H1 (cell line): ENCODE results near the gene COPS6. TPM values are rescaled to one million over a fixed set of nuclear protein-coding genes. Genes with fewer than 3 reads are reported as not detected.

Experiments
- CTCF ChIA-PET: fragments of 300-600 bp; sonication (Branson Sonifier 250); formaldehyde crosslinking; loops from one replicate; lab custom pipeline; 2021; ENCODE audit not compliant: partially characterized antibody; lab: Charles Lee
- POLR2A ChIA-PET: fragments of 300-600 bp; sonication (Branson Sonifier 250); formaldehyde crosslinking; loops from one replicate; lab custom pipeline; 2021; ENCODE audit warnings: inconsistent platforms; ENCODE audit not compliant: partially characterized antibody; lab: Charles Lee
- DNase-seq, 2 experiments: peaks; one replicate each; pipeline versions ENCODE4 v3.0.0 to v3.0.0-alpha.2; 2010 to 2022; ENCODE audit warnings: low spot score in 2 of 2, low read depth in 1 of 2, mixed read lengths in 1 of 2
- FAIRE-seq: peaks from 2 replicates; lab custom pipeline; 2011; peaks lifted over from hg19 to GRCh38; lab: Jason Lieb, UNC
- H2AFZ ChIP-seq: 2 replicates; pipeline ENCODE4 v1.8.1; 2012; ENCODE audit warnings: low read length, inconsistent platforms
- H2AK5ac ChIP-seq: 2 replicates; pipeline ENCODE4 v1.6.1; 2013; ENCODE audit warnings: low read depth, low read length
- H2BK120ac ChIP-seq: replicated peaks from 2 replicates; pipeline ENCODE3; 2013; ENCODE audit warnings: low read depth, low read length, inconsistent platforms
- H2BK12ac ChIP-seq: 2 replicates; pipeline ENCODE4 v1.6.1; 2013; ENCODE audit warnings: low read depth, low read length
- H2BK15ac ChIP-seq: 2 replicates; pipeline ENCODE4 v1.6.1; 2013; ENCODE audit warnings: low read length
- H2BK20ac ChIP-seq: 2 replicates; pipeline ENCODE4 v1.6.1; 2013; ENCODE audit warnings: low read length
- H2BK5ac ChIP-seq: 2 replicates; pipeline ENCODE4 v1.6.1; 2013; ENCODE audit warnings: low read depth, low read length
- H3K14ac ChIP-seq: 2 replicates; pipeline ENCODE4 v1.6.1; 2013; ENCODE audit warnings: inconsistent platforms; ENCODE audit not compliant: insufficient read length
- H3K18ac ChIP-seq: 2 replicates; pipeline ENCODE4 v1.6.1; 2013; ENCODE audit warnings: low read length; ENCODE audit errors: extremely low read depth
- H3K23ac ChIP-seq: 2 replicates; pipeline ENCODE4 v1.6.1; 2013; ENCODE audit warnings: inconsistent platforms; ENCODE audit not compliant: insufficient read length
- H3K23me2 ChIP-seq: 2 replicates; pipeline ENCODE4 v1.6.1; 2013; ENCODE audit warnings: low read depth, low read length
- H3K27ac ChIP-seq: 2 replicates; pipeline ENCODE4 v1.6.1; 2011; ENCODE audit warnings: low read depth, low read length, inconsistent platforms
- H3K27me3 ChIP-seq, 4 experiments: replicated peaks in 1 of 4; 1 replicate in 1 of 4; 2 replicates in 3 of 4; pipeline versions ENCODE4 v1.6.1 to v1.8.1; 2011 to 2013; ENCODE audit warnings: low read length in 3 of 4, mild to moderate bottlenecking in 3 of 4, inconsistent platforms in 2 of 4, mixed read lengths in 2 of 4, moderate library complexity in 1 of 4; ENCODE audit not compliant: control insufficient read depth in 3 of 4, insufficient read depth in 3 of 4; ENCODE audit errors: extremely low read depth in 1 of 4
- H3K36me3 ChIP-seq, 4 experiments: 2 replicates each; pipeline versions ENCODE4 v1.6.1 to v1.8.1; 2011 to 2013; ENCODE audit warnings: mild to moderate bottlenecking in 4 of 4, low read length in 3 of 4, moderate library complexity in 2 of 4, control low read depth in 1 of 4, inconsistent platforms in 1 of 4; ENCODE audit not compliant: insufficient read depth in 4 of 4, control insufficient read depth in 2 of 4
- H3K4ac ChIP-seq: replicated peaks from 2 replicates; pipeline ENCODE3; 2013; ENCODE audit warnings: low read length, low read depth, mixed read lengths, inconsistent platforms; ENCODE audit not compliant: insufficient read length
- H3K4me1 ChIP-seq, 4 experiments: replicated peaks in 1 of 4; 1 replicate in 1 of 4; 2 replicates in 3 of 4; pipeline versions ENCODE4 v1.6.1 to v1.8.1; 2011 to 2013; ENCODE audit warnings: low read length in 3 of 4, inconsistent platforms in 2 of 4, mixed read lengths in 1 of 4; ENCODE audit not compliant: insufficient read depth in 4 of 4, control insufficient read depth in 3 of 4
- H3K4me2 ChIP-seq, 2 experiments: 2 replicates each; pipeline versions ENCODE4 v1.6.1 to v1.8.1; 2011 to 2013; ENCODE audit warnings: low read depth in 2 of 2, low read length in 2 of 2, control low read depth in 1 of 2, inconsistent platforms in 1 of 2, mild to moderate bottlenecking in 1 of 2; ENCODE audit not compliant: insufficient read depth in 1 of 2
- H3K4me3 ChIP-seq, 4 experiments: fragments of 200-600, 300-600 bp in 1 of 4; sonication (generic), shearing (Covaris generic), sonication (Bioruptor Twin) in 1 of 4; 2 replicates each; pipeline versions ENCODE4 v1.5.1 to v1.8.1; 2011 to 2016; ENCODE audit warnings: low read length in 4 of 4, low read depth in 3 of 4, control low read depth in 2 of 4, inconsistent platforms in 2 of 4, mild to moderate bottlenecking in 2 of 4, mixed read lengths in 1 of 4, moderate library complexity in 1 of 4; ENCODE audit not compliant: insufficient read depth in 2 of 4; ENCODE audit errors: extremely low read depth in 1 of 4
- H3K56ac ChIP-seq: replicated peaks from 2 replicates; pipeline ENCODE3; 2013; ENCODE audit warnings: low read depth, mild to moderate bottlenecking, mixed read lengths, low read length, inconsistent platforms; ENCODE audit not compliant: insufficient read length
- H3K79me1 ChIP-seq: 2 replicates; pipeline ENCODE4 v1.6.1; 2013; ENCODE audit warnings: low read depth, low read length, control low read depth
- H3K79me2 ChIP-seq, 2 experiments: 2 replicates each; pipeline versions ENCODE4 v1.6.1 to v1.8.1; 2012 to 2013; ENCODE audit warnings: low read length in 2 of 2, mild to moderate bottlenecking in 2 of 2, inconsistent platforms in 1 of 2; ENCODE audit not compliant: insufficient read depth in 2 of 2, control insufficient read depth in 1 of 2
- H3K9ac ChIP-seq, 4 experiments: replicated peaks in 1 of 4; 1 replicate in 1 of 4; 2 replicates in 3 of 4; pipeline versions ENCODE4 v1.6.1 to v1.8.1; 2011 to 2013; ENCODE audit warnings: low read depth in 3 of 4, low read length in 3 of 4, control low read depth in 2 of 4, mild to moderate bottlenecking in 2 of 4, moderate library complexity in 2 of 4, inconsistent platforms in 1 of 4; ENCODE audit errors: extremely low read depth in 1 of 4
- H3K9me3 ChIP-seq, 2 experiments: 2 replicates each; pipeline versions ENCODE4 v1.6.1 to v1.8.1; 2012 to 2013; ENCODE audit warnings: mild to moderate bottlenecking in 2 of 2, moderate library complexity in 2 of 2, control low read depth in 1 of 2, inconsistent platforms in 1 of 2, low read depth in 1 of 2, low read length in 1 of 2, mixed read lengths in 1 of 2; ENCODE audit not compliant: insufficient read depth in 2 of 2
- H4K20me1 ChIP-seq, 2 experiments: replicated peaks in 1 of 2; 2 replicates each; pipeline versions ENCODE3 to v1.8.1; 2011 to 2013; ENCODE audit warnings: inconsistent platforms in 2 of 2, low read length in 2 of 2, mild to moderate bottlenecking in 1 of 2; ENCODE audit not compliant: insufficient read depth in 2 of 2, control insufficient read depth in 1 of 2
- H4K5ac ChIP-seq: 2 replicates; pipeline ENCODE4 v1.6.1; 2013; ENCODE audit warnings: low read length, low read depth, mixed read lengths, inconsistent platforms; ENCODE audit not compliant: insufficient read length
- H4K8ac ChIP-seq: 2 replicates; pipeline ENCODE4 v1.8.0; 2013; ENCODE audit warnings: mild to moderate bottlenecking, moderate library complexity, low read length, inconsistent platforms; ENCODE audit not compliant: insufficient read depth; ENCODE audit errors: extremely low read depth
- H4K91ac ChIP-seq: replicated peaks from 2 replicates; pipeline ENCODE3; 2013; ENCODE audit warnings: low read length, mixed read lengths, inconsistent platforms; ENCODE audit not compliant: insufficient read length
- BACH1 ChIP-seq: IDR thresholded peaks from 2 replicates; pipeline ENCODE4 v1.6.1; 2012; ENCODE audit warnings: low read length, improper control_type of control experiment
- BCL11A ChIP-seq, 2 experiments: IDR thresholded peaks; one replicate each; pipeline ENCODE4 v1.6.1; 2011; ENCODE audit warnings: low read depth in 2 of 2, low read length in 2 of 2, mild to moderate bottlenecking in 2 of 2
- BRCA1 ChIP-seq: IDR thresholded peaks from 2 replicates; pipeline ENCODE4 v1.6.1; 2012; ENCODE audit warnings: low read depth, low read length, improper control_type of control experiment
- CHD1 ChIP-seq: IDR thresholded peaks from 2 replicates; pipeline ENCODE4 v1.6.1; 2012; ENCODE audit warnings: low read depth, low read length, improper control_type of control experiment
- CHD2 ChIP-seq: IDR thresholded peaks from 2 replicates; pipeline ENCODE4 v1.6.1; 2012; ENCODE audit warnings: low read length, improper control_type of control experiment
- HDAC6 ChIP-seq: IDR thresholded peaks from one replicate; pipeline ENCODE4 v1.7.1; 2012; ENCODE audit warnings: low read depth, mild to moderate bottlenecking, inconsistent platforms, low read length, moderate library complexity
- POLR2AphosphoS5 ChIP-seq: IDR thresholded peaks from 2 replicates; pipeline ENCODE4 v1.6.1; 2011; ENCODE audit warnings: low read depth, low read length
- RXRA ChIP-seq: IDR thresholded peaks from 2 replicates; pipeline ENCODE4 v1.6.1; 2011; ENCODE audit warnings: low read depth, mild to moderate bottlenecking, low read length, moderate library complexity; ENCODE audit not compliant: insufficient read depth
- SP4 ChIP-seq: IDR thresholded peaks from 2 replicates; pipeline ENCODE4 v1.6.1; 2012; ENCODE audit warnings: low read length, inconsistent platforms
- WGBS, 2 experiments: shearing (Covaris generic) in 1 of 2; methylation state at CpG; one replicate each; pipeline versions ENCODE4 v1.1.6 to v1.1.7; 2013 to 2015; ENCODE audit warnings: low lambda C conversion rate in 2 of 2, mixed read lengths in 2 of 2, inconsistent platforms in 1 of 2, low coverage in 1 of 2, missing lambda C conversion rate in 1 of 2; ENCODE audit not compliant: insufficient replicate concordance in 2 of 2, insufficient coverage in 1 of 2, insufficient read length in 1 of 2; ENCODE audit errors: extremely low coverage in 1 of 2, missing lambda C conversion rate in 1 of 2; 5-methylcytosine and 5-hydroxymethylcytosine counted together
- polyA plus RNA-seq, 7 experiments: library from polyadenylated mRNA; depleted of rRNA in 3 of 7; stranded (reverse) in 5 of 7; unstranded in 2 of 7; fragments of >200 nt in 5 of 7; fragments of 200-250 nt in 2 of 7; gene quantifications; 1 replicate in 5 of 7; 2 replicates in 1 of 7; 4 replicates in 1 of 7; pipeline versions ENCODE4 v1.2.1 to v1.2.3, GENCODE V29; 2011 to 2013; ENCODE audit warnings: missing spikeins in 2 of 7, mixed read lengths in 2 of 7
- total RNA-seq: library from RNA; stranded (reverse); fragmentation: NEBNext Ultra II Directional; extraction: Animal tissue kit (Norgen Biotek cat#: 25700); gene quantifications from 2 replicates; pipeline ENCODE4 v1.2.1, GENCODE V29; 2021

Gene COPS6
- total and polyA plus RNA-seq, 2 of the 8 experiments (the other 6 are each of a cell fraction or from before 2014, with no cell fraction given): 127 to 225 TPM

GRCh38 chr7:100137851-100138760, 49.3 kb downstream of the COPS6 start:
- no peak overlapping the region for H2BK120ac ChIP-seq
- no peak overlapping the region for H2BK5ac ChIP-seq
- no peak overlapping the region for H4K8ac ChIP-seq
- DNase-seq (no peak), FAIRE-seq (no peak)
- ChIA-PET CTCF (interaction anchor here (0.6 to 2.2 kb wide), 11 partner anchors 23 to 956 kb away, joined by 3 to 11 read pairs (median 4); no protein-coding TSS in a partner anchor), POLR2A (interaction anchor here (1.5 to 1.7 kb wide), 3 partner anchors 9 to 43 kb away, joined by 3 to 6 read pairs (median 4); partner anchors contain the start of gene GAL3ST4)
- H3K79me2 ChIP-seq: no peaks in the 10 kb centered on the region
- peaks cover 0 to 2% (median 0%) of the 10 kb centered on the region in 4 experiments; a peak in 1 of 7 replicates for H3K4me1 ChIP-seq
- H3K27ac ChIP-seq: no peak overlapping the region
- no peak overlapping the region for H3K23ac ChIP-seq
- no peak overlapping the region for H3K56ac ChIP-seq
- 90% methylated on average over 13 of the region's 13 CpGs; no CpG with 5 or more reads in 1 of the 2 experiments for WGBS, 2 experiments
- no peaks in the 10 kb centered on the region for H3K27me3 ChIP-seq
- no peak overlapping the region for H3K4ac ChIP-seq
- H4K91ac ChIP-seq: no peak overlapping the region
- no peak overlapping the region for H2BK12ac ChIP-seq
- H2BK20ac ChIP-seq: no peak overlapping the region
- H2BK15ac ChIP-seq: no peak overlapping the region
- no peaks in the 10 kb centered on the region for H3K9me3 ChIP-seq
- H3K4me2 ChIP-seq: no peak overlapping the region
- H3K14ac ChIP-seq: no peak overlapping the region
- no peak overlapping the region for H2AFZ ChIP-seq
- H4K5ac ChIP-seq: no peak overlapping the region
- H3K23me2 ChIP-seq: no peaks in the 10 kb centered on the region
- no peak overlapping the region for H3K18ac ChIP-seq
- TF ChIP-seq CHD2 (no peak), BRCA1 (no peak), SP4 (no peak), BACH1 (no peak), RXRA (no peak), BCL11A (IDR thresholded peaks at IDR 0.05; ENCODE audit: low read depth in 2 of 2, low read length in 2 of 2) (no peak), POLR2AphosphoS5 (no peak), HDAC6 (no peak), CHD1 (no peak)
- TF ChIP-seq, all 59 proteins: peak for 0
- Histone ChIP-seq H2AK5ac (no peak overlapping the region), H3K79me1 (no peaks in the 10 kb centered on the region), H4K20me1 (no peaks in the 10 kb centered on the region), H3K4me3 (no peak overlapping the region), H3K36me3 (no peaks in the 10 kb centered on the region), H3K9ac (no peak overlapping the region)
